HUES6 (cell line): Measurements from ENCODE around the gene POLD1.
A peak's percentile ranks its signal among the peaks of the same experiment; 100 is the strongest.

Experiments
- H3K27ac ChIP-seq: 2 replicates; pipeline ENCODE4 v1.7.0; 2013; ENCODE audit warnings: low read depth, mild to moderate bottlenecking, low read length, inconsistent platforms
- H3K27me3 ChIP-seq: 2 replicates; pipeline ENCODE4 v1.6.1; 2013; ENCODE audit warnings: low read length; ENCODE audit not compliant: control insufficient read depth, insufficient read depth
- H3K36me3 ChIP-seq: 2 replicates; pipeline ENCODE4 v1.6.1; 2013; ENCODE audit warnings: low read length; ENCODE audit not compliant: control insufficient read depth, insufficient read depth
- H3K4me1 ChIP-seq: 2 replicates; pipeline ENCODE4 v1.6.1; 2013; ENCODE audit warnings: low read length; ENCODE audit not compliant: control insufficient read depth, insufficient read depth
- H3K4me3 ChIP-seq: 2 replicates; pipeline ENCODE4 v1.5.1; 2013; ENCODE audit warnings: low read depth, low read length
- H3K9ac ChIP-seq: one replicate; pipeline ENCODE4 v1.6.1; 2013; ENCODE audit warnings: mild to moderate bottlenecking, low read length
- H3K9me3 ChIP-seq: 2 replicates; pipeline ENCODE4 v1.6.1; 2013; ENCODE audit warnings: low read depth, low read length; ENCODE audit not compliant: control insufficient read depth, insufficient read depth

The POLD1 gene

GRCh38 chr19:50461066-50461875 lies 77.1 kb downstream of the POLD1 start:
- Histone ChIP-seq H3K27me3 (no peaks in the 10 kb centered on the region; the same call in 1 of the 2 replicates), H3K9ac (no peak overlapping the region), H3K9me3 (no peaks in the 10 kb centered on the region), H3K4me3 (no peak overlapping the region), H3K27ac (no peak overlapping the region), H3K36me3 (no peaks in the 10 kb centered on the region), H3K4me1 (peaks cover 7% of the 10 kb centered on the region)

DNA sequence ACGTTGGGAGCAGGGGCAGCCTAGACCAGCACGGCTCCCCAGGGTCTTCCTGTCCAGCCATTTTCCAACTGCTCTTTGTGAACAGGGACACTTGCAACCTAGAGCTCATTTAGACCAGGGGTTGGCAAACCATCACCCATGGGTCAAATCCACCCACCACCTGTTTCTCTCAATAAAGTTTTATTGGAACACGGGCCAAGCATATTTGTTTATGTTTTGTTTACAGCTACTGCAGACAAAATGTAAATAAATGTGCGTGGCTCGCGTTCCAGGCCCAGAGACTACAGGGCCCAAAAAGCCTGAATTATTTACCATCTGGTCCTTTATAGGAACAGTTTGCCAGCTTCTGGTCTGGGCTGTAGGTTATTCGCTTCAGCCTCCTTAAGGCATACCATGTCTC lies 78.8 kb downstream of the POLD1 start:
- no peaks in the 10 kb centered on the region for H3K36me3 ChIP-seq
- no peak overlapping the region for H3K27ac ChIP-seq

DNA sequence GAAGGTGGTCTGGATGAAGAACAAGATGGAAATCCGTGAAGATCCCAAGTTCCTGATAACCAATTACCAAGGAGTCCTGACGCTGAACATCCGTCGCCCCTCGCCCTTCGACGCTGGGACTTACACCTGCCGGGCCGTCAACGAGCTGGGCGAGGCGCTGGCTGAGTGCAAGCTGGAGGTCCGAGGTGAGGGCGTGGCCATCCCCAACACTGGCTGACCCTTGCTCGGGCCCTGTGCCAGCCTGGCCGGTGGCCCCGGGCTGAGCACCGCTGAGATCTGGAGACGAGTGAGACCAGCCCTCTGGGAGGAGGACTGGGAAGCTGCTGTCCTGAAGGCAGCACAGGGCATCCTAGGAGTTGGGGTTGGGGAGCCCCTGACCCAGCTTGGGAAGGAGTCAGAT lies 80.2 kb downstream of the POLD1 start:
- Histone ChIP-seq H3K36me3 (no peaks in the 10 kb centered on the region), H3K9ac (no peak overlapping the region), H3K4me1 (peaks cover 13% of the 10 kb centered on the region), H3K27me3 (no peaks in the 10 kb centered on the region), H3K27ac (no peak overlapping the region), H3K4me3 (no peak overlapping the region), H3K9me3 (no peaks in the 10 kb centered on the region)

More for the DNA sequence above, 78.8 kb downstream of the POLD1 start:
- Histone ChIP-seq H3K4me3 (no peak overlapping the region), H3K9me3 (no peaks in the 10 kb centered on the region), H3K9ac (no peak overlapping the region), H3K27me3 (no peaks in the 10 kb centered on the region; the same call in 1 of the 2 replicates), H3K4me1 (peaks cover 13% of the 10 kb centered on the region)

- Histone ChIP-seq H3K9ac (no peak overlapping the region), H3K27me3 (peaks cover 3% of the 10 kb centered on the region; the same call in 1 of the 2 replicates), H3K4me1 (peaks cover 13% of the 10 kb centered on the region), H3K9me3 (no peaks in the 10 kb centered on the region), H3K4me3 (no peak overlapping the region), H3K36me3 (no peaks in the 10 kb centered on the region), H3K27ac (no peak overlapping the region)
These were observed 80.9 kb downstream of the POLD1 start for GRCh38 chr19:50465000-50465399.

DNA sequence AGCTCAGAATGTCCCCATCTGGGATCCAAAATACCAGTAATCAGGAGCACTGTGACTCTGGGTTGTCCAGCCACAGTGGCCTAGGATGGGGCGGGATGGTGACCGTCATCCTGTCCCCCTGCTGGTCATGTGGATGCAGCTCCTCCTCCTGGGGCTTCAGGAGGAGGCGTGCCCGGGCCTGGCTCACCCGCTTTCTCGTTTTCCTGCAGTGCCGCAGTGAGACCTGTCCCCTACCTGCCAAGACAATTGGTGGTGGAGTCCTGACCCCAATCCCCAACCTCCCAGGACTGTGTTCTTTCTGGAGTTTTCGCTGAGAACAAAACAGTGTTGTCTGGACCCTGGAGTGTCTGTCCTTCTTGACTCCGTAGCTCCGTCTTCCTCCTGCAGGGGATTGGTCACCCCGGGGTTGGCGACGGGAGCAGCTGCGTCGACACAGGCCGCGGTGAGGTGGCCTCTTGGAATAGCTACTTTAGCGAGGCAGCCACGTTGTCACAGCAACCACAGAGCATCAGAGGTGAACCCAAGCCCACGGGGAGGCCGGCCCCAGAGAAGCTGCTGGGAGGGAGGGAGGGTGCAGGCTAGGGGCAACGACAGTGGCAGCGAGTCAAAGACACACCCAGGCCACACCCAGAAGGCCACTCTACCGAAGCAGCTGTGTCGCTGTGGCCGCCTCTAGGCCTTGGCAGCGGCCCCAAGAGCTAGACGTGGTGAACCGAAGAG lies 82.0 kb downstream of the POLD1 start:
- Histone ChIP-seq H3K36me3 (no peaks in the 10 kb centered on the region), H3K4me3 (peak overlapping the region; percentile 8; the same call in 1 of the 2 replicates), H3K9ac (no peak overlapping the region), H3K4me1 (peaks cover 13% of the 10 kb centered on the region), H3K27me3 (peaks cover 3% of the 10 kb centered on the region; the same call in 1 of the 2 replicates), H3K9me3 (no peaks in the 10 kb centered on the region), H3K27ac (no peak overlapping the region)

GRCh38 chr19:50466706-50467039 lies 82.5 kb downstream of the POLD1 start:
- peaks cover 13% of the 10 kb centered on the region for H3K4me1 ChIP-seq
- no peaks in the 10 kb centered on the region for H3K36me3 ChIP-seq
- no peak overlapping the region for H3K4me3 ChIP-seq
- no peak overlapping the region for H3K27ac ChIP-seq
- H3K9me3 ChIP-seq, result no peaks in the 10 kb centered on the region
- H3K27me3 ChIP-seq, result peaks cover 3% of the 10 kb centered on the region; the same call in 1 of the 2 replicates
- H3K9ac ChIP-seq, result no peak overlapping the region

DNA sequence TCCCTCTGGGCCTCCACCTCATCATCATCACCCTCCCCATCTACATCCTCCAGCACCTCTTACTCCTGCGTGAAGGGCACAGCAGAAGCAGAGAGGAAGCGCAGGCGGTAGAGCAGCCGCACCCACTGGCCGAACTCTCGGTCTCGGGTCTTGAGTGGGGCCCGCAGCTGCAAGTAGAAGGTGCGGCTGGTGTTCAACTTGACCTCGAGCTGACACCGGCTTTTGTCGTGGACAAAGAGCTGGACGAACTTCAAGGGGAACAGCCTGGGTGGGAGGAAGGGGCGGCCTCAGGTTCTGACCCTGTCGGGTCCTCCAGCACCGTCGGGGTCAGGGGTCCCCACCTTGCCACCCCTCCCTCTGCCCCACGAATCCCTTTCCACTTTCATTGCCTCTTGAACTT lies 83.4 kb downstream of the POLD1 start:
- Histone ChIP-seq H3K36me3 (no peaks in the 10 kb centered on the region), H3K27ac (no peak overlapping the region), H3K27me3 (peaks cover 3% of the 10 kb centered on the region; the same call in 1 of the 2 replicates), H3K9me3 (no peaks in the 10 kb centered on the region), H3K4me3 (no peak overlapping the region), H3K4me1 (peaks cover 13% of the 10 kb centered on the region), H3K9ac (no peak overlapping the region)
